Liver (tissue), 9 donors: ENCODE results near the gene NEK7. TPM values are rescaled to one million over a fixed set of nuclear protein-coding genes. Genes with fewer than 3 reads are reported as not detected.

ENCODE experiments used
- DNase-seq: peaks from one replicate; pipeline ENCODE4 v3.0.0-alpha.2; 2017; ENCODE audit warnings: low spot score
- H3K27ac ChIP-seq, 2 donors: one replicate each; pipeline ENCODE4 v1.7.0; 2013; ENCODE audit warnings: inconsistent platforms in 2 of 2, low read length in 2 of 2, control low read depth in 1 of 2, low read depth in 1 of 2, mild to moderate bottlenecking in 1 of 2
- H3K27me3 ChIP-seq, 4 donors: one replicate each; pipeline versions ENCODE4 v1.6.1 to v1.7.0; 2013; ENCODE audit warnings: low read length in 3 of 4, inconsistent platforms in 1 of 4, mild to moderate bottlenecking in 1 of 4, moderate library complexity in 1 of 4; ENCODE audit not compliant: control insufficient read depth in 4 of 4, insufficient read depth in 4 of 4
- H3K36me3 ChIP-seq, 4 donors: one replicate each; pipeline versions ENCODE4 v1.6.1 to v1.7.0; 2013; ENCODE audit warnings: low read length in 3 of 4, mild to moderate bottlenecking in 3 of 4, low read depth in 1 of 4, moderate library complexity in 1 of 4; ENCODE audit not compliant: control insufficient read depth in 4 of 4, insufficient read depth in 3 of 4
- H3K4me1 ChIP-seq, 4 donors: one replicate each; pipeline versions ENCODE4 v1.6.1 to v1.7.0; 2013; ENCODE audit warnings: low read length in 3 of 4, mild to moderate bottlenecking in 3 of 4, moderate library complexity in 1 of 4; ENCODE audit not compliant: control insufficient read depth in 4 of 4, insufficient read depth in 4 of 4
- H3K4me3 ChIP-seq, 3 donors: one replicate each; pipeline versions ENCODE4 v1.6.1 to v1.7.0; 2013; ENCODE audit warnings: low read length in 3 of 3, control low read depth in 1 of 3, low read depth in 1 of 3, mild to moderate bottlenecking in 1 of 3
- H3K9ac ChIP-seq, 2 donors: one replicate each; pipeline ENCODE4 v1.7.0; 2013; ENCODE audit warnings: low read length in 2 of 2, mild to moderate bottlenecking in 2 of 2, moderate library complexity in 2 of 2, control low read depth in 1 of 2, low read depth in 1 of 2
- H3K9me3 ChIP-seq, 4 donors: one replicate each; pipeline versions ENCODE4 v1.6.1 to v1.7.0; 2013; ENCODE audit warnings: low read length in 3 of 4; ENCODE audit not compliant: control insufficient read depth in 4 of 4
- ATF3 ChIP-seq: IDR thresholded peaks from 2 replicates; pipeline ENCODE4 v1.6.1; 2016; ENCODE audit warnings: antibody characterized with exemption
- CTCF ChIP-seq: fragments of 150-350 bp; IDR thresholded peaks from 2 replicates; pipeline ENCODE4 v1.5.1; 2017; ENCODE audit warnings: improper control_type of control experiment, low read depth, low read length; ENCODE audit not compliant: missing input control
- EGR1 ChIP-seq, 2 donors: IDR thresholded peaks; 2 replicates each; pipeline ENCODE4 v1.6.1; 2016 to 2018; ENCODE audit warnings: antibody characterized with exemption in 2 of 2, low read depth in 2 of 2
- FOXA1 ChIP-seq: IDR thresholded peaks from 2 replicates; pipeline ENCODE4 v1.6.1; 2016; ENCODE audit warnings: antibody characterized with exemption
- FOXA2 ChIP-seq: IDR thresholded peaks from 2 replicates; pipeline ENCODE4 v1.6.1; 2016; ENCODE audit warnings: antibody characterized with exemption
- GABPA ChIP-seq, 2 donors: IDR thresholded peaks in 1 of 2; conservative IDR thresholded peaks in 1 of 2; 2 replicates each; pipeline ENCODE4 v1.6.1; 2016; ENCODE audit warnings: antibody characterized with exemption in 2 of 2, mild to moderate bottlenecking in 1 of 2, moderate library complexity in 1 of 2
- HNF4A ChIP-seq, 2 donors: conservative IDR thresholded peaks; 2 replicates each; pipeline ENCODE4 v1.6.1; 2016; ENCODE audit warnings: antibody characterized with exemption in 2 of 2, mild to moderate bottlenecking in 2 of 2
- HNF4G ChIP-seq: IDR thresholded peaks from 2 replicates; pipeline ENCODE4 v1.6.1; 2016; ENCODE audit warnings: antibody characterized with exemption
- JUND ChIP-seq, 2 donors: IDR thresholded peaks; 2 replicates each; pipeline ENCODE4 v1.6.1; 2016; ENCODE audit warnings: antibody characterized with exemption in 2 of 2
- MAX ChIP-seq: IDR thresholded peaks from 2 replicates; pipeline ENCODE4 v1.6.1; 2016; ENCODE audit warnings: antibody characterized with exemption
- NR2F2 ChIP-seq: IDR thresholded peaks from 2 replicates; pipeline ENCODE4 v1.6.1; 2016; ENCODE audit warnings: antibody characterized with exemption
- RAD21 ChIP-seq, 2 donors: IDR thresholded peaks; 2 replicates each; pipeline ENCODE4 v1.6.1; 2016; ENCODE audit warnings: antibody characterized with exemption in 2 of 2, mild to moderate bottlenecking in 2 of 2
- REST ChIP-seq: IDR thresholded peaks from 2 replicates; pipeline ENCODE4 v1.6.1; 2016; ENCODE audit warnings: antibody characterized with exemption, mild to moderate bottlenecking
- RXRA ChIP-seq, 2 donors: IDR thresholded peaks; 2 replicates each; pipeline ENCODE4 v1.6.1; 2017 to 2018; ENCODE audit warnings: antibody characterized with exemption in 2 of 2, mild to moderate bottlenecking in 1 of 2
- SP1 ChIP-seq: IDR thresholded peaks from 2 replicates; pipeline ENCODE4 v1.6.1; 2018; ENCODE audit warnings: antibody characterized with exemption, mild to moderate bottlenecking
- TAF1 ChIP-seq: conservative IDR thresholded peaks from 2 replicates; pipeline ENCODE4 v1.6.1; 2016; ENCODE audit warnings: antibody characterized with exemption, mild to moderate bottlenecking
- YY1 ChIP-seq: IDR thresholded peaks from 2 replicates; pipeline ENCODE4 v1.6.1; 2016; ENCODE audit warnings: antibody characterized with exemption, mild to moderate bottlenecking
- ZBTB33 ChIP-seq: IDR thresholded peaks from 2 replicates; pipeline ENCODE4 v1.6.1; 2016; ENCODE audit warnings: antibody characterized with exemption
- WGBS: extraction: QIAGEN DNeasy Blood & Tissue Kit; methylation state at CpG from one replicate; pipeline ENCODE4 v1.1.7; 2013; 5-methylcytosine and 5-hydroxymethylcytosine counted together
- polyA plus RNA-seq, 2 donors: library from polyadenylated mRNA; stranded (reverse) in 1 of 2; unstranded in 1 of 2; fragments of 200-250 nt in 1 of 2; fragments of >200 nt in 1 of 2; fragmentation: Nextera tagmentation in 1 of 2; extraction: Ambion mirVana in 1 of 2; gene quantifications; one replicate each; pipeline versions ENCODE4 v1.2.1 to v1.2.3, GENCODE V29; 2013 to 2015
- total RNA-seq, 2 donors: library from RNA; depleted of rRNA; stranded (reverse); fragments of >200 nt; gene quantifications; one replicate each; pipeline ENCODE4 v1.2.3, GENCODE V29; 2014
- donor health status: healthy.
- donor health status: healthy.
- donor health status: healthy.
- donor health status: healthy.
- donor health status: healthy.

Gene NEK7
- total and polyA plus RNA-seq, 4 donors, result 9.2 to 34.4 (median 20.2) TPM

GRCh38 chr1:198158735-198159589 is 2.2 kb downstream of the NEK7 start:
- TF ChIP-seq FOXA2, result no peak
- TF ChIP-seq CTCF, result no peak
- no peak for TF ChIP-seq ATF3
- no peak for TF ChIP-seq ZBTB33
- TF ChIP-seq YY1, result peak; percentile 69
- peak; percentile 30 to 82 for TF ChIP-seq GABPA (IDR thresholded peaks at IDR 0.05 in 1 of 2, conservative IDR thresholded peaks at IDR 0.05 in 1 of 2)
- TF ChIP-seq TAF1, result peak; percentile 57
- no peak for TF ChIP-seq FOXA1
- TF ChIP-seq EGR1 (IDR thresholded peaks at IDR 0.05; ENCODE audit: low read depth in 2 of 2), result no peak
- TF ChIP-seq HNF4G, result no peak
- TF ChIP-seq HNF4A (conservative IDR thresholded peaks at IDR 0.05), result no peak
- peak; percentile 43 for TF ChIP-seq REST
- TF ChIP-seq JUND (IDR thresholded peaks at IDR 0.05), result no peak
- TF ChIP-seq SP1, result peak; percentile 58
- TF ChIP-seq RAD21 (IDR thresholded peaks at IDR 0.05), result peak in 1 of 2 donors; percentile 28
- TF ChIP-seq RXRA (IDR thresholded peaks at IDR 0.05), result peak in 1 of 2 donors; percentile 5
- no peak for TF ChIP-seq MAX
- no peak for TF ChIP-seq NR2F2

More at GRCh38 chr1:198158735-198159589, 2.2 kb downstream of the NEK7 start:
- Histone ChIP-seq H3K4me1 (peaks cover 11 to 47% (median 29%) of the 10 kb centered on the region in 4 donors), H3K27ac (peak overlapping the region; percentile 89 to 97), H3K9ac (peak overlapping the region; percentile 73 to 97), H3K27me3 (no peaks in the 10 kb centered on the region), H3K9me3 (no peaks in the 10 kb centered on the region), H3K36me3 (no peaks in the 10 kb centered on the region), H3K4me3 (peak overlapping the region; percentile 80 to 91 (median 89))
- peak; percentile 91 for DNase-seq
- WGBS, result under 1% methylated on average over 37 of the region's 37 CpGs
